ENCODE measurements around the gene MANEA.

Gene MANEA

DNA sequence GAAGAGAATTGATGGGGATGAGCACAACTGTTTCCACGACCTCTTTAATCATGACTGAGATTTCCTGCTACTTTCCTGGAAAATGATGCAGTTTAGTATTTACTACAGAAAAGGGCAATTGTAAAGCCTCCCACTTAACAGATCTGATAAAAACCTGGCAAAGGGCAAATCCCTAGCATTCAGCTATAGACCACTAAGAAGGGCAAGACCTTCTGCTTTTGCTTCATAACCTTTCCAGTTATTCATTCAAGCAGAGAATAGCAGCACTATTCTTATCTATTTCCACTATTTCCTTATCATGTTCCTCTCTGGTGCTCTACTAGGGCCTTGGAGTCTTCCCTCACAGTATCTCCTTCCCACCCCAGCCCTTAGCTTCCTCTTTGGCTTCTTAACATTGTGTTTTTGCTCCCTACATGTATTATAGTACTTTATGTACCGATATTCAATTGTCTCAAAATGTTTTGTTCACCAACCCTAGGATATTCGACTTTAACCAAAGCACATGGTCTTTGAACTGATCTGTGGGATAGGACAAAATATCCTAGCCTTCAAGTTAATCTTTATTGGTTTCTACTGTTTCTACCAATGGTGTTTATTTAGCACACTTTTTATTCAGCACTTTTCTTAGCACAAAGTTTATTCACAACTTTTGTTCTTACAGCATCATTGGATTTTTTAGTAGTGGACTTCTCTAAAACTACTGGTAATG, 32.7 kb upstream of the MANEA start:
- TF ChIP-seq EP300 (IDR thresholded peaks at IDR 0.05; ENCODE audit: borderline replicate concordance) (no peak), TCF12 (IDR thresholded peaks at IDR 0.05; ENCODE audit: low read depth) (no peak), TEAD4 (IDR thresholded peaks at IDR 0.05) (no peak)
- TF ChIP-seq, protein P1, sequence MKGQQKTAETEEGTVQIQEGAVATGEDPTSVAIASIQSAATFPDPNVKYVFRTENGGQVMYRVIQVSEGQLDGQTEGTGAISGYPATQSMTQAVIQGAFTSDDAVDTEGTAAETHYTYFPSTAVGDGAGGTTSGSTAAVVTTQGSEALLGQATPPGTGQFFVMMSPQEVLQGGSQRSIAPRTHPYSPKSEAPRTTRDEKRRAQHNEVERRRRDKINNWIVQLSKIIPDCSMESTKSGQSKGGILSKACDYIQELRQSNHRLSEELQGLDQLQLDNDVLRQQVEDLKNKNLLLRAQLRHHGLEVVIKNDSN (IDR thresholded peaks at IDR 0.05) = no peak

DNA sequence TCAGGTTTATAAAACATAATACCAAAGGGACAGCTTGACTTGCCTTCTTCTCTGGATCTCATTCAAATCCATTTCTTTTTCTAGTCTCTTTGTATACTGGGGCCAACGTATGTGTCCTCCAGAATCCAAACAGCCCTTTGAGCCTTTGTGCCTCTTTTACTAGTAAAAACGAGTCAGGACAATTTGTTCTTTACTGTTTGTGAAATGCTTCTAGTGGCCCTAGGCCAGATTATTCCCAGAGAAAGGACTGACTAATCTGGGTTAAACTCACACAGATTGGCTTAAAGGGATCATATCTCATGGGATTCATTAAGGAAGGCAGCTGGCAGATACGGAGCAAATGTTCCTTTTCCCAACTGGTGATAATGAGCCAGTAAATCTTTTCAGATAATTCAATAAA, 32.1 kb upstream of the MANEA start:
- TF ChIP-seq, protein P2, sequence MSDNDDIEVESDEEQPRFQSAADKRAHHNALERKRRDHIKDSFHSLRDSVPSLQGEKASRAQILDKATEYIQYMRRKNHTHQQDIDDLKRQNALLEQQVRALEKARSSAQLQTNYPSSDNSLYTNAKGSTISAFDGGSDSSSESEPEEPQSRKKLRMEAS (IDR thresholded peaks at IDR 0.05) = no peak
- TF ChIP-seq TCF12 (IDR thresholded peaks at IDR 0.05; ENCODE audit: low read depth) (no peak), YY1 (IDR thresholded peaks at IDR 0.05; ENCODE audit: low read depth) (no peak), EGR1 (IDR thresholded peaks at IDR 0.05) (no peak), ZBTB7A (IDR thresholded peaks at IDR 0.05; ENCODE audit: low read depth) (no peak)
- TF ChIP-seq, protein P3, sequence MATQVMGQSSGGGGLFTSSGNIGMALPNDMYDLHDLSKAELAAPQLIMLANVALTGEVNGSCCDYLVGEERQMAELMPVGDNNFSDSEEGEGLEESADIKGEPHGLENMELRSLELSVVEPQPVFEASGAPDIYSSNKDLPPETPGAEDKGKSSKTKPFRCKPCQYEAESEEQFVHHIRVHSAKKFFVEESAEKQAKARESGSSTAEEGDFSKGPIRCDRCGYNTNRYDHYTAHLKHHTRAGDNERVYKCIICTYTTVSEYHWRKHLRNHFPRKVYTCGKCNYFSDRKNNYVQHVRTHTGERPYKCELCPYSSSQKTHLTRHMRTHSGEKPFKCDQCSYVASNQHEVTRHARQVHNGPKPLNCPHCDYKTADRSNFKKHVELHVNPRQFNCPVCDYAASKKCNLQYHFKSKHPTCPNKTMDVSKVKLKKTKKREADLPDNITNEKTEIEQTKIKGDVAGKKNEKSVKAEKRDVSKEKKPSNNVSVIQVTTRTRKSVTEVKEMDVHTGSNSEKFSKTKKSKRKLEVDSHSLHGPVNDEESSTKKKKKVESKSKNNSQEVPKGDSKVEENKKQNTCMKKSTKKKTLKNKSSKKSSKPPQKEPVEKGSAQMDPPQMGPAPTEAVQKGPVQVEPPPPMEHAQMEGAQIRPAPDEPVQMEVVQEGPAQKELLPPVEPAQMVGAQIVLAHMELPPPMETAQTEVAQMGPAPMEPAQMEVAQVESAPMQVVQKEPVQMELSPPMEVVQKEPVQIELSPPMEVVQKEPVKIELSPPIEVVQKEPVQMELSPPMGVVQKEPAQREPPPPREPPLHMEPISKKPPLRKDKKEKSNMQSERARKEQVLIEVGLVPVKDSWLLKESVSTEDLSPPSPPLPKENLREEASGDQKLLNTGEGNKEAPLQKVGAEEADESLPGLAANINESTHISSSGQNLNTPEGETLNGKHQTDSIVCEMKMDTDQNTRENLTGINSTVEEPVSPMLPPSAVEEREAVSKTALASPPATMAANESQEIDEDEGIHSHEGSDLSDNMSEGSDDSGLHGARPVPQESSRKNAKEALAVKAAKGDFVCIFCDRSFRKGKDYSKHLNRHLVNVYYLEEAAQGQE (IDR thresholded peaks at IDR 0.05; ENCODE audit: low read depth) = no peak

DNA sequence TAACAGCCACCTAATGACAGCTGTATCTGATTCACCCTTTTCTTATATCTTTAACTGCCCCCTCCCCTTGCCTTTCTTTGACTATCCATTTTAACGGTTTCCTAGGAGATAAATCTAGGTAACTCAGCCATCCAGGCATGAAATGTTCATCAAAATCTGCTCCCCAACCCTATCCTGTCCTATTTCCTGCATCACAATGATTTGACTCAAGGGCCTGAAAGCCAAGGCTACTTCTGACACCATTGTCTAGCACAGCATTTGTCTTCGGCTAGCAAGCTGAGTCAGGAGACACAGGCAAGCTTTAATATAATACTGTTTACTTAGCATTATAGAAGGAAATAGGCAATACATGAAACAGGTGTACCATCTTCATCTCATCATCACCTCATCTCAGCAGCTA, 31.6 kb upstream of the MANEA start:
- TF ChIP-seq, protein P2 (IDR thresholded peaks at IDR 0.05) = no peak
- TF ChIP-seq CREB1 (IDR thresholded peaks at IDR 0.05; ENCODE audit: low read depth) (no peak), RAD21 (IDR thresholded peaks at IDR 0.05; ENCODE audit: low read depth) (no peak), YY1 (IDR thresholded peaks at IDR 0.05; ENCODE audit: low read depth) (no peak), ZBTB7A (IDR thresholded peaks at IDR 0.05; ENCODE audit: low read depth) (no peak), TAF1 (IDR thresholded peaks at IDR 0.05; ENCODE audit: low read depth) (no peak), TEAD4 (IDR thresholded peaks at IDR 0.05) (no peak), EP300 (IDR thresholded peaks at IDR 0.05; ENCODE audit: borderline replicate concordance) (no peak), NFIC (IDR thresholded peaks at IDR 0.05) (no peak), EGR1 (IDR thresholded peaks at IDR 0.05) (no peak), TCF12 (IDR thresholded peaks at IDR 0.05; ENCODE audit: low read depth) (no peak), CEBPB (IDR thresholded peaks at IDR 0.05) (no peak), FOXM1 (IDR thresholded peaks at IDR 0.05; ENCODE audit: borderline replicate concordance, low read depth) (no peak)
- TF ChIP-seq, protein P3 (IDR thresholded peaks at IDR 0.05; ENCODE audit: low read depth) = no peak
- TF ChIP-seq, protein P1 (IDR thresholded peaks at IDR 0.05) = no peak

DNA sequence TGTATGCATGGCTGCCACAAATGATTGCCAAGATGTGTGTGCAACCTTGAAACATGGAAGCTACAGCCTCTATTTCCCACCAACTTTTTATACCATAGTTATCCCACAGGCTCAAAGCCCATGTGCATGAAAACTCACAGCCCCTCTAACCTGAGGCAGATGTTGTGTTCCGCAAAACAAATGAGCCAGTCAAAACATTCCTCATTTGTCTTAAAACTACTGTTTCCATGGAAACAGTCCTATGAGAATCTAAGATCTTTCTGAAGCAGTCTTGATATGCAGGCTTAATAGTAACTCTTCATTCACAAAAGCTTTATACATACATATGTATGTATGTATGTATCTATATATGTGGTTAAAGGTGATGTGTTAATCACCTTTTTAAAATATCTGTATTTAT, 31.2 kb upstream of the MANEA start:
- TF ChIP-seq RAD21 (IDR thresholded peaks at IDR 0.05; ENCODE audit: low read depth) = no peak
- TF ChIP-seq EP300 (IDR thresholded peaks at IDR 0.05; ENCODE audit: borderline replicate concordance) = no peak
- TF ChIP-seq, protein P1 (IDR thresholded peaks at IDR 0.05) = no peak
- TF ChIP-seq CEBPB (IDR thresholded peaks at IDR 0.05) = no peak

DNA sequence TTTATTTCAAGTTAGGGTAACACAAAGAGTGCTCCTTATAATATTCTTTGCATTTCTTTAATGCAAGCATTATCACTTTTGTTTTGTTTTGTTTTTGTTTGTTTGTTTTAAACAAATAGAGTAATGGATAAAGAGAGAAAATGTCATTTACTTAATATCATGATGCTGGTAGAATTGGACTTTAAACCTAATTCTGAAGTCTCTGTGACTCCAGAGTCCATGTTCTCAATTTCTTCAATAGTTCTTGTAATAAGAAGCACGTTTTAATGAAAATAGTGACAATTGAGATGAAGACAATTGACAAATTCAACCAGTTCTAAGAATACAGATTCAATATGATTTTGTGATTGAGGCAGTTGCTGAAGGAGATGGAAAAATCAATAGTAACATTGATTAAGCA, 30.3 kb upstream of the MANEA start:
- no peak for TF ChIP-seq CREB1 (IDR thresholded peaks at IDR 0.05; ENCODE audit: low read depth)
- no peak for TF ChIP-seq EGR1 (IDR thresholded peaks at IDR 0.05)
- TF ChIP-seq, protein P1 (IDR thresholded peaks at IDR 0.05) = no peak
- TF ChIP-seq FOXM1 (IDR thresholded peaks at IDR 0.05; ENCODE audit: borderline replicate concordance, low read depth) = no peak
- TF ChIP-seq, protein P3 (IDR thresholded peaks at IDR 0.05; ENCODE audit: low read depth) = no peak
- TF ChIP-seq ZBTB7A (IDR thresholded peaks at IDR 0.05; ENCODE audit: low read depth) = no peak
- TF ChIP-seq, protein P2 (IDR thresholded peaks at IDR 0.05) = no peak
- TF ChIP-seq TEAD4 (IDR thresholded peaks at IDR 0.05) = no peak
- no peak for TF ChIP-seq TAF1 (IDR thresholded peaks at IDR 0.05; ENCODE audit: low read depth)
- TF ChIP-seq EP300 (IDR thresholded peaks at IDR 0.05; ENCODE audit: borderline replicate concordance) = no peak
- no peak for TF ChIP-seq NFIC (IDR thresholded peaks at IDR 0.05)
- TF ChIP-seq TCF12 (IDR thresholded peaks at IDR 0.05; ENCODE audit: low read depth) = no peak
- TF ChIP-seq YY1 (IDR thresholded peaks at IDR 0.05; ENCODE audit: low read depth) = no peak
- no peak for TF ChIP-seq RAD21 (IDR thresholded peaks at IDR 0.05; ENCODE audit: low read depth)
